H9 (cell line): ENCODE measurements around the gene NAP1L5. TPM values are rescaled to one million over a fixed set of nuclear protein-coding genes. Genes with fewer than 3 reads are reported as not detected.

Experiments
- DNase-seq: peaks from one replicate; pipeline ENCODE4 v3.0.0-alpha.2; 2017
- H2AFZ ChIP-seq: one replicate; pipeline ENCODE4 v1.6.1; 2013; ENCODE audit warnings: mild to moderate bottlenecking, low read length, control low read depth, moderate library complexity
- H2AK5ac ChIP-seq: 2 replicates; pipeline ENCODE4 v1.6.1; 2013; ENCODE audit warnings: low read length, control low read depth, mixed read lengths; ENCODE audit not compliant: insufficient read length
- H2BK120ac ChIP-seq: one replicate; pipeline ENCODE4 v1.6.1; 2013; ENCODE audit warnings: low read depth, mild to moderate bottlenecking, low read length, control low read depth, inconsistent platforms; ENCODE audit not compliant: poor library complexity, severe bottlenecking
- H2BK12ac ChIP-seq: 2 replicates; pipeline ENCODE4 v1.6.1; 2013; ENCODE audit warnings: low read length, control low read depth, mixed read lengths, low read depth; ENCODE audit not compliant: insufficient read length
- H2BK15ac ChIP-seq: 2 replicates; pipeline ENCODE4 v1.6.1; 2013; ENCODE audit warnings: low read depth, low read length, control low read depth
- H2BK20ac ChIP-seq: one replicate; pipeline ENCODE4 v1.6.1; 2013; ENCODE audit warnings: low read depth, mild to moderate bottlenecking, low read length, control low read depth, inconsistent platforms; ENCODE audit not compliant: poor library complexity, severe bottlenecking
- H2BK5ac ChIP-seq: 2 replicates; pipeline ENCODE4 v1.6.1; 2013; ENCODE audit warnings: low read length, control low read depth, mixed read lengths; ENCODE audit not compliant: insufficient read length
- H3K14ac ChIP-seq: 2 replicates; pipeline ENCODE4 v1.6.1; 2013; ENCODE audit warnings: low read length, control low read depth; ENCODE audit not compliant: insufficient read depth
- H3K18ac ChIP-seq: 2 replicates; pipeline ENCODE4 v1.6.1; 2013; ENCODE audit warnings: low read depth, mild to moderate bottlenecking, mixed read lengths, low read length, control low read depth; ENCODE audit not compliant: insufficient read length
- H3K23ac ChIP-seq: 2 replicates; pipeline ENCODE4 v1.6.1; 2013; ENCODE audit warnings: low read length, control low read depth, mixed read lengths, low read depth; ENCODE audit not compliant: insufficient read length
- H3K23me2 ChIP-seq: 2 replicates; pipeline ENCODE4 v1.6.1; 2013; ENCODE audit warnings: low read depth, mild to moderate bottlenecking, mixed read lengths, low read length, control low read depth; ENCODE audit not compliant: insufficient read length, poor library complexity, severe bottlenecking
- H3K27ac ChIP-seq: 2 replicates; pipeline ENCODE4 v1.5.1; 2013; ENCODE audit warnings: low read length, control low read depth, mixed read lengths, low read depth; ENCODE audit not compliant: insufficient read length
- H3K27me3 ChIP-seq: 2 replicates; pipeline ENCODE4 v1.6.1; 2013; ENCODE audit warnings: low read length, control low read depth, inconsistent platforms; ENCODE audit not compliant: insufficient read depth
- H3K4ac ChIP-seq: 2 replicates; pipeline ENCODE4 v1.6.1; 2013; ENCODE audit warnings: low read depth, mild to moderate bottlenecking, control low read depth, inconsistent platforms, low read length, moderate library complexity
- H3K4me1 ChIP-seq: 2 replicates; pipeline ENCODE4 v1.6.1; 2013; ENCODE audit warnings: low read length, control low read depth, inconsistent platforms; ENCODE audit not compliant: insufficient read depth
- H3K4me2 ChIP-seq: 2 replicates; pipeline ENCODE4 v1.6.1; 2013; ENCODE audit warnings: low read length, control low read depth, mixed read lengths; ENCODE audit not compliant: insufficient read length, insufficient read depth
- H3K56ac ChIP-seq: 2 replicates; pipeline ENCODE4 v1.6.1; 2013; ENCODE audit warnings: low read depth, mild to moderate bottlenecking, mixed read lengths, low read length, control low read depth; ENCODE audit not compliant: insufficient read length
- H3K79me1 ChIP-seq: 2 replicates; pipeline ENCODE4 v1.6.1; 2013; ENCODE audit warnings: low read depth, mild to moderate bottlenecking, moderate library complexity, low read length, control low read depth, inconsistent platforms; ENCODE audit not compliant: insufficient read depth, poor library complexity, severe bottlenecking
- H3K79me2 ChIP-seq: 2 replicates; pipeline ENCODE4 v1.6.1; 2013; ENCODE audit warnings: low read length, control low read depth, inconsistent platforms; ENCODE audit not compliant: insufficient read depth
- H3K9ac ChIP-seq: 2 replicates; pipeline ENCODE4 v1.6.1; 2013; ENCODE audit warnings: low read length, control low read depth, mixed read lengths; ENCODE audit not compliant: insufficient read length; ENCODE audit errors: extremely low read depth
- H3K9me3 ChIP-seq: one replicate; pipeline ENCODE4 v1.6.1; 2013; ENCODE audit warnings: low read depth, low read length, inconsistent platforms; ENCODE audit not compliant: control insufficient read depth
- H3T11ph ChIP-seq: one replicate; pipeline ENCODE4 v1.6.1; 2013; ENCODE audit warnings: mild to moderate bottlenecking, low read length, control low read depth, inconsistent platforms
- H4K20me1 ChIP-seq: one replicate; pipeline ENCODE4 v1.6.1; 2013; ENCODE audit not compliant: control insufficient read depth, insufficient read length, insufficient read depth
- H4K5ac ChIP-seq: 2 replicates; pipeline ENCODE4 v1.6.1; 2013; ENCODE audit warnings: low read depth, mild to moderate bottlenecking, mixed read lengths, low read length, control low read depth; ENCODE audit not compliant: insufficient read length
- H4K8ac ChIP-seq: replicated peaks from 2 replicates; pipeline ENCODE4 v1.6.1; 2013; ENCODE audit warnings: low read length, control low read depth, mixed read lengths, low read depth; ENCODE audit not compliant: insufficient read length
- H4K91ac ChIP-seq: 2 replicates; pipeline ENCODE4 v1.6.1; 2013; ENCODE audit warnings: low read depth, mild to moderate bottlenecking, moderate library complexity, mixed read lengths, low read length, control low read depth; ENCODE audit not compliant: insufficient read length
- H3K27ac Mint-ChIP-seq, 3 experiments: 2 replicates in 2 of 3; 3 replicates in 1 of 3; pipeline ENCODE4 v1.8.0; 2020 to 2021; ENCODE audit warnings: mixed read lengths in 3 of 3, mild to moderate bottlenecking in 1 of 3, moderate library complexity in 1 of 3
- H3K27me3 Mint-ChIP-seq: 2 replicates; pipeline ENCODE4 v1.8.0; 2021; ENCODE audit warnings: low read depth, mild to moderate bottlenecking, moderate library complexity, mixed read lengths
- H3K36me3 Mint-ChIP-seq, 3 experiments: 2 replicates in 2 of 3; 3 replicates in 1 of 3; pipeline ENCODE4 v1.8.0; 2020 to 2021; ENCODE audit warnings: low read depth in 3 of 3, mixed read lengths in 3 of 3; ENCODE audit not compliant: insufficient read depth in 1 of 3
- H3K4me1 Mint-ChIP-seq, 2 experiments: 2 replicates each; pipeline ENCODE4 v1.8.0; 2020; ENCODE audit warnings: mixed read lengths in 2 of 2
- H3K4me3 Mint-ChIP-seq, 2 experiments: 2 replicates in 1 of 2; 3 replicates in 1 of 2; pipeline ENCODE4 v1.8.0; 2020 to 2021; ENCODE audit warnings: mild to moderate bottlenecking in 2 of 2, mixed read lengths in 2 of 2, moderate library complexity in 1 of 2
- H3K9me3 Mint-ChIP-seq, 2 experiments: 2 replicates in 1 of 2; 3 replicates in 1 of 2; pipeline ENCODE4 v1.8.0; 2020; ENCODE audit warnings: mild to moderate bottlenecking in 2 of 2, mixed read lengths in 2 of 2, moderate library complexity in 1 of 2
- WGBS: extraction: QIAGEN DNeasy Blood & Tissue Kit; methylation state at CpG from one replicate; pipeline ENCODE4 v1.1.7; 2013; ENCODE audit warnings: missing lambda C conversion rate, low lambda C conversion rate, mixed read lengths; ENCODE audit not compliant: insufficient read length; ENCODE audit errors: extremely low coverage; 5-methylcytosine and 5-hydroxymethylcytosine counted together
- total RNA-seq: library from RNA; stranded (reverse); gene quantifications from 2 replicates; pipeline ENCODE4 v1.2.1, GENCODE V29; 2021
- TF ChIP-seq, protein P1 (sequence below): fragments of 200-600 bp; sonication (generic); conservative IDR thresholded peaks from 3 replicates; pipeline ENCODE4 v1.8.0; 2021; ENCODE audit warnings: antibody characterized with exemption, mild to moderate bottlenecking

Gene NAP1L5
- total RNA-seq, 1 experiment from 2014 or later = 2.2 TPM

DNA sequence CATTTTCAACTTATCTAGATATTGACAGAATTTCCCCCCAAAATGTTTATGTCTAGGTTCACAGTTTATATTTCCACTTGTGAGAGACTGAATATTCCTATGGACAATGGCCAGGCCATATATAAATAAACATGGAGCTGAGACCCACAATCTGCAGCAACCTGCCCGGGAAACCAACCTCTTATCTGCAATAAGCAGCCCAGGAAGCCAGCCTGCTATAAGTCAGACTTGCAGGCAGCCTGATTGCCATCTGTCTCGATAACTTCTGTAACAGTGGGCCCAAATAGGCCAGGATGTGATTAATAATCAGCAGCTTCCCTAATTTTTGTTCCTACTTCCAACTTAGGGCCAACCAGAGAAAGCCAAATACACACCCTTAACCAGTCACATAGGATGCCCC, 5.2 kb upstream of the NAP1L5 start:
- H3K23ac ChIP-seq = no peak overlapping the region
- no peak overlapping the region for H4K8ac ChIP-seq
- no peak overlapping the region for H3K4me2 ChIP-seq
- no peaks in the 10 kb centered on the region for H3K4me1 ChIP-seq
- H3K23me2 ChIP-seq = no peaks in the 10 kb centered on the region
- no peaks in the 10 kb centered on the region for H4K20me1 ChIP-seq
- DNase-seq = no peak
- Mint-ChIP-seq H3K27me3 (peaks cover 4% of the 10 kb centered on the region), H3K27ac (no peak overlapping the region), H3K4me3 (no peak overlapping the region), H3K4me1 (peaks cover 4% of the 10 kb centered on the region in 2 experiments; a peak in 2 of 4 replicates), H3K9me3 (no peaks in the 10 kb centered on the region), H3K36me3 (peaks cover 0 to 11% (median 1%) of the 10 kb centered on the region in 3 experiments; a peak in 2 of 7 replicates)
- H3K79me1 ChIP-seq = no peaks in the 10 kb centered on the region
- no peak overlapping the region for H3K14ac ChIP-seq
- no peak overlapping the region for H2BK20ac ChIP-seq
- H3K27ac ChIP-seq = no peak overlapping the region
- no peak overlapping the region for H4K91ac ChIP-seq
- no peak overlapping the region for H3K9ac ChIP-seq
- H3K4ac ChIP-seq = no peak overlapping the region
- no CpG with 5 or more reads among the region's 2 CpGs for WGBS
- H3K9me3 ChIP-seq = no peaks in the 10 kb centered on the region
- no peak overlapping the region for H2BK120ac ChIP-seq
- H2AFZ ChIP-seq = no peak overlapping the region
- TF ChIP-seq, protein P1, sequence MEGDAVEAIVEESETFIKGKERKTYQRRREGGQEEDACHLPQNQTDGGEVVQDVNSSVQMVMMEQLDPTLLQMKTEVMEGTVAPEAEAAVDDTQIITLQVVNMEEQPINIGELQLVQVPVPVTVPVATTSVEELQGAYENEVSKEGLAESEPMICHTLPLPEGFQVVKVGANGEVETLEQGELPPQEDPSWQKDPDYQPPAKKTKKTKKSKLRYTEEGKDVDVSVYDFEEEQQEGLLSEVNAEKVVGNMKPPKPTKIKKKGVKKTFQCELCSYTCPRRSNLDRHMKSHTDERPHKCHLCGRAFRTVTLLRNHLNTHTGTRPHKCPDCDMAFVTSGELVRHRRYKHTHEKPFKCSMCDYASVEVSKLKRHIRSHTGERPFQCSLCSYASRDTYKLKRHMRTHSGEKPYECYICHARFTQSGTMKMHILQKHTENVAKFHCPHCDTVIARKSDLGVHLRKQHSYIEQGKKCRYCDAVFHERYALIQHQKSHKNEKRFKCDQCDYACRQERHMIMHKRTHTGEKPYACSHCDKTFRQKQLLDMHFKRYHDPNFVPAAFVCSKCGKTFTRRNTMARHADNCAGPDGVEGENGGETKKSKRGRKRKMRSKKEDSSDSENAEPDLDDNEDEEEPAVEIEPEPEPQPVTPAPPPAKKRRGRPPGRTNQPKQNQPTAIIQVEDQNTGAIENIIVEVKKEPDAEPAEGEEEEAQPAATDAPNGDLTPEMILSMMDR = no peak
- H3K79me2 ChIP-seq = no peaks in the 10 kb centered on the region
- no peak overlapping the region for H3K18ac ChIP-seq
- H3T11ph ChIP-seq = no peak overlapping the region
- no peak overlapping the region for H2BK12ac ChIP-seq
- no peak overlapping the region for H4K5ac ChIP-seq
- H3K27me3 ChIP-seq = no peaks in the 10 kb centered on the region
- no peak overlapping the region for H2BK5ac ChIP-seq
- no peak overlapping the region for H2BK15ac ChIP-seq
- H3K56ac ChIP-seq = no peak overlapping the region
- H2AK5ac ChIP-seq = no peak overlapping the region
